ENCODE results near the gene TNP1.

GRCh38 chr2:216860426-216861137 is 718 bp upstream of the TNP1 start:
- no peak for TF ChIP-seq BHLHE40 (IDR thresholded peaks at IDR 0.05; ENCODE audit: borderline replicate concordance)
- no peak for TF ChIP-seq FOXM1 (IDR thresholded peaks at IDR 0.05; ENCODE audit: borderline replicate concordance)
- TF ChIP-seq FOXA1 (IDR thresholded peaks at IDR 0.05): no peak
- TF ChIP-seq PKNOX1 (IDR thresholded peaks at IDR 0.05): no peak
- TF ChIP-seq ARNT (IDR thresholded peaks at IDR 0.05): no peak
- no peak for TF ChIP-seq HDGF (IDR thresholded peaks at IDR 0.05; ENCODE audit: borderline replicate concordance)
- TF ChIP-seq FOXK2 (IDR thresholded peaks at IDR 0.05): no peak
- TF ChIP-seq SP1 (IDR thresholded peaks at IDR 0.05): no peak
- no peak for TF ChIP-seq LEF1 (IDR thresholded peaks at IDR 0.05; ENCODE audit: borderline replicate concordance)
